ENCODE data around the gene CAPG.

DNA sequence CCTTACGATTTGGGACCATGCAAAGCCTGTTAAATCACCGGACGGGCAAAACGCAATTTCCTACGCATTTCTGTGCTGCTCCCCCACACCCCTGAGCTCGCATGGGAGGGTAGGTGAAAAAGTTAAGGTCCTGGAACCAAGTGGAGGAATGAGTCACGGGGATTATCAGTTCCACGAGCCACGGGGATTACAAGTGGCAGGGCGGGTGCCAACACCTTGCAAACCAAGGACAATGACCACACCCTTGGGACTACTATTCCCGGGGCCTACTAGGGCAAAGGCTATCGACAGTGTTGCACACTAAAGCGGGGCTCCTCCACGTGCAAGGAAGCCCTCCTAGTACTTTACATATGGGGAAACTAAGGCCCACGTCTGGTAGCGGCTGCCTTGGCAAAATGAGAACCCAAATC, 56.3 kb downstream of the CAPG start:
- TF ChIP-seq, protein P1, sequence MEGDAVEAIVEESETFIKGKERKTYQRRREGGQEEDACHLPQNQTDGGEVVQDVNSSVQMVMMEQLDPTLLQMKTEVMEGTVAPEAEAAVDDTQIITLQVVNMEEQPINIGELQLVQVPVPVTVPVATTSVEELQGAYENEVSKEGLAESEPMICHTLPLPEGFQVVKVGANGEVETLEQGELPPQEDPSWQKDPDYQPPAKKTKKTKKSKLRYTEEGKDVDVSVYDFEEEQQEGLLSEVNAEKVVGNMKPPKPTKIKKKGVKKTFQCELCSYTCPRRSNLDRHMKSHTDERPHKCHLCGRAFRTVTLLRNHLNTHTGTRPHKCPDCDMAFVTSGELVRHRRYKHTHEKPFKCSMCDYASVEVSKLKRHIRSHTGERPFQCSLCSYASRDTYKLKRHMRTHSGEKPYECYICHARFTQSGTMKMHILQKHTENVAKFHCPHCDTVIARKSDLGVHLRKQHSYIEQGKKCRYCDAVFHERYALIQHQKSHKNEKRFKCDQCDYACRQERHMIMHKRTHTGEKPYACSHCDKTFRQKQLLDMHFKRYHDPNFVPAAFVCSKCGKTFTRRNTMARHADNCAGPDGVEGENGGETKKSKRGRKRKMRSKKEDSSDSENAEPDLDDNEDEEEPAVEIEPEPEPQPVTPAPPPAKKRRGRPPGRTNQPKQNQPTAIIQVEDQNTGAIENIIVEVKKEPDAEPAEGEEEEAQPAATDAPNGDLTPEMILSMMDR (IDR thresholded peaks at IDR 0.05), result no peak
- no peak for TF ChIP-seq POLR2A (IDR thresholded peaks at IDR 0.05)

Measured in sigmoid colon (tissue), 3 donors.